ACHN (cell line): ENCODE data around the gene ZNF234.
A peak's percentile ranks its signal among the peaks of the same experiment; 100 is the strongest.
"Not testable (repeated sequence)": the region's sequence is repeated elsewhere in the genome, so short reads cannot be mapped to it uniquely, and the experiment has no call there.

Experiments used
- DNase-seq: peaks from one replicate; pipeline ENCODE4 v3.0.0-alpha.2; 2015
- in situ Hi-C: cut with HindIII; loops from 2 replicates; pipeline ENCODE4 v1.10.0; 2017; ENCODE audit warnings: low sequenced_read_pairs, low pct_ligation_motif_present, low pct_unique_long_range_greater_than_20kb

Gene ZNF234

GRCh38 chr19:44141191-44142058 is at the start of gene ZNF234:
TSS of gene ZNF234 (plus strand) at chr19:44141554. CDS start at chr19:44144633, 3,079 bp downstream.
- DNase-seq = peak; percentile 83
- in situ Hi-C loops = no loop called here

- in situ Hi-C loops = no loop called here
- DNase-seq = no peak
Measured at GRCh38 chr19:44092108-44092507, 49.2 kb upstream of the ZNF234 start.

- in situ Hi-C loops = no loop called here
- DNase-seq = peak; percentile 90
Measured at GRCh38 chr19:44093931-44094765, 47.2 kb upstream of the ZNF234 start, which contains the start of gene ZNF224. TSS of gene ZNF224 (plus strand) at chr19:44094361. CDS start at chr19:44097874, 3,513 bp downstream.

GRCh38 chr19:44107751-44108150 is 33.6 kb upstream of the ZNF234 start:
- no peak for DNase-seq
- in situ Hi-C loops = no loop called here

GRCh38 chr19:44109458-44109857 is 31.9 kb upstream of the ZNF234 start:
- DNase-seq = no peak
- in situ Hi-C loops = no loop called here

GRCh38 chr19:44111910-44112463 is 29.4 kb upstream of the ZNF234 start:
- in situ Hi-C loops = no loop called here
- DNase-seq = no peak

GRCh38 chr19:44112802-44113137 is 28.6 kb upstream of the ZNF234 start:
- in situ Hi-C loops = no loop called here
- DNase-seq = no peak

GRCh38 chr19:44113138-44113783 is 28.1 kb upstream of the ZNF234 start, which contains the start of gene ZNF225:
TSS of gene ZNF225 (plus strand) at chr19:44113399. CDS start at chr19:44115828, 2,429 bp downstream.
- in situ Hi-C loops = no loop called here
- peak; percentile 96 for DNase-seq

- in situ Hi-C loops = no loop called here
- no peak for DNase-seq
Measured at GRCh38 chr19:44113784-44114390, 27.5 kb upstream of the ZNF234 start.

GRCh38 chr19:44121162-44121561 is 20.2 kb upstream of the ZNF234 start:
- DNase-seq, in situ Hi-C loops: not testable (repeated sequence)

GRCh38 chr19:44131955-44132354 is 9.4 kb upstream of the ZNF234 start:
- in situ Hi-C loops = no loop called here

GRCh38 chr19:44142059-44142433 is 692 bp downstream of the ZNF234 start:
- DNase-seq = no peak
- in situ Hi-C loops = no loop called here

More at GRCh38 chr19:44131955-44132354, 9.4 kb upstream of the ZNF234 start:
- no peak for DNase-seq

- in situ Hi-C loops = no loop called here
- DNase-seq = no peak
Measured at GRCh38 chr19:44149776-44150175, 8.4 kb downstream of the ZNF234 start.

- DNase-seq = no peak
- in situ Hi-C loops = no loop called here
Measured at GRCh38 chr19:44151491-44151890, 10.1 kb downstream of the ZNF234 start.

GRCh38 chr19:44156475-44156874 is 15.1 kb downstream of the ZNF234 start:
- in situ Hi-C loops = no loop called here
- DNase-seq = no peak

GRCh38 chr19:44163789-44164188 is 22.4 kb downstream of the ZNF234 start:
- in situ Hi-C loops = no loop called here
- no peak for DNase-seq

GRCh38 chr19:44164327-44164672 is 22.9 kb downstream of the ZNF234 start:
- in situ Hi-C loops = no loop called here
- DNase-seq = no peak
